OCI-LY3 (cell line): ENCODE results near the gene EOLA1.

Source experiments
- EZH2phosphoT487 ChIP-seq: fragments of 200-600 bp; shearing (Covaris generic); IDR thresholded peaks from 2 replicates; pipeline ENCODE4 v1.6.1; 2018; ENCODE audit warnings: antibody characterized with exemption, mixed run types, low read depth
- TF ChIP-seq, protein P1 (sequence below): fragments of 200-600, 300-600 bp; sonication (generic); IDR thresholded peaks from 2 replicates; pipeline ENCODE4 v1.5.1; 2014; ENCODE audit warnings: antibody characterized with exemption, low read length, low read depth

GRCh38 chrX:149513825-149514428, 26.9 kb upstream of the EOLA1 start:
- TF ChIP-seq, protein P1, sequence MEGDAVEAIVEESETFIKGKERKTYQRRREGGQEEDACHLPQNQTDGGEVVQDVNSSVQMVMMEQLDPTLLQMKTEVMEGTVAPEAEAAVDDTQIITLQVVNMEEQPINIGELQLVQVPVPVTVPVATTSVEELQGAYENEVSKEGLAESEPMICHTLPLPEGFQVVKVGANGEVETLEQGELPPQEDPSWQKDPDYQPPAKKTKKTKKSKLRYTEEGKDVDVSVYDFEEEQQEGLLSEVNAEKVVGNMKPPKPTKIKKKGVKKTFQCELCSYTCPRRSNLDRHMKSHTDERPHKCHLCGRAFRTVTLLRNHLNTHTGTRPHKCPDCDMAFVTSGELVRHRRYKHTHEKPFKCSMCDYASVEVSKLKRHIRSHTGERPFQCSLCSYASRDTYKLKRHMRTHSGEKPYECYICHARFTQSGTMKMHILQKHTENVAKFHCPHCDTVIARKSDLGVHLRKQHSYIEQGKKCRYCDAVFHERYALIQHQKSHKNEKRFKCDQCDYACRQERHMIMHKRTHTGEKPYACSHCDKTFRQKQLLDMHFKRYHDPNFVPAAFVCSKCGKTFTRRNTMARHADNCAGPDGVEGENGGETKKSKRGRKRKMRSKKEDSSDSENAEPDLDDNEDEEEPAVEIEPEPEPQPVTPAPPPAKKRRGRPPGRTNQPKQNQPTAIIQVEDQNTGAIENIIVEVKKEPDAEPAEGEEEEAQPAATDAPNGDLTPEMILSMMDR = no peak
- TF ChIP-seq EZH2phosphoT487 = no peak
